Heart right ventricle (tissue), 16 donors: Measurements from ENCODE around the gene NPY. TPM values are rescaled to one million over a fixed set of nuclear protein-coding genes. Genes with fewer than 3 reads are reported as not detected.

ENCODE experiments used
- ATAC-seq, 8 donors: fragments of 200-7000 bp; cut with Tn5 transposase; one replicate each; pipeline ENCODE4 v1.9.1; 2020; ENCODE audit warnings: mild to moderate bottlenecking in 8 of 8, moderate library complexity in 8 of 8, moderate number of reproducible peaks in 1 of 8
- DNase-seq, 2 donors: peaks; one replicate each; pipeline ENCODE4 v3.0.0-alpha.2; 2020
- H3K27ac ChIP-seq, 10 donors: fragments of 200-600 bp; sonication (generic) in 2 of 10; one replicate each; pipeline versions ENCODE4 v1.5.0 to v1.8.0; 2020 to 2022; ENCODE audit warnings: mild to moderate bottlenecking in 3 of 10
- H3K27me3 ChIP-seq, 7 donors: fragments of 200-600 bp; one replicate each; pipeline ENCODE4 v1.8.0; 2021 to 2022; ENCODE audit warnings: mild to moderate bottlenecking in 2 of 7
- H3K36me3 ChIP-seq, 9 donors: fragments of 200-600 bp; sonication (generic) in 1 of 9; one replicate each; pipeline versions ENCODE4 v1.5.0 to v1.8.0; 2020 to 2022; ENCODE audit warnings: mild to moderate bottlenecking in 2 of 9
- H3K4me1 ChIP-seq, 9 donors: fragments of 200-600 bp; sonication (generic) in 1 of 9; one replicate each; pipeline versions ENCODE4 v1.5.0 to v1.8.0; 2020 to 2022; ENCODE audit warnings: mild to moderate bottlenecking in 4 of 9
- H3K4me3 ChIP-seq, 10 donors: fragments of 200-600 bp; sonication (generic) in 2 of 10; one replicate each; pipeline versions ENCODE4 v1.5.0 to v1.8.0; 2020 to 2022; ENCODE audit warnings: mild to moderate bottlenecking in 7 of 10, moderate library complexity in 2 of 10
- H3K9me3 ChIP-seq, 11 donors: fragments of 200-600 bp in 10 of 11; sonication (generic) in 2 of 11; one replicate each; pipeline versions ENCODE4 v1.5.0 to v1.8.0; 2013 to 2022; ENCODE audit warnings: mild to moderate bottlenecking in 2 of 11, control low read depth in 1 of 11, moderate library complexity in 1 of 11
- WGBS, 2 donors: extraction: QIAGEN DNeasy Blood & Tissue Kit; methylation state at CpG; one replicate each; pipeline ENCODE4 v1.1.7; 2013; ENCODE audit warnings: inconsistent platforms in 1 of 2; 5-methylcytosine and 5-hydroxymethylcytosine counted together
- intact Hi-C, 10 donors: fragments of 100-400 bp; cut with DNase I; formaldehyde crosslinking; loops; one replicate each; pipeline versions ENCODE4 v1.11.1 to v1.14.2; 2022
- polyA plus RNA-seq, 2 donors: library from polyadenylated mRNA; stranded (reverse); fragments of 200-250 nt; gene quantifications; one replicate each; pipeline ENCODE4 v1.2.3, GENCODE V29; 2013
- total RNA-seq, 10 donors: library from RNA; stranded (reverse); fragmentation: NEBNext Ultra II Directional in 3 of 10; extraction: Animal tissue kit (Norgen Biotek cat#: 25700) in 3 of 10; gene quantifications; one replicate each; pipeline versions ENCODE4 v1.2.1 to v1.2.4, GENCODE V29; 2021 to 2023
- TF ChIP-seq, protein P1 (sequence below), 9 donors: fragments of 200-600 bp; sonication (generic) in 2 of 9; IDR thresholded peaks; one replicate each; pipeline versions ENCODE4 v1.5.0 to v1.8.0; 2021 to 2022; ENCODE audit warnings: antibody characterized with exemption in 9 of 9, mild to moderate bottlenecking in 5 of 9, moderate library complexity in 1 of 9
- donor health status: Arrhythmogenic right ventricular cardiomyopathy.
- donor health status: ischemic (EF 13 %, LVEDD 7.1; RV severe dilation, severe dysfunction).
- donor health status: healthy with polysubstance abuse.
- donor health status: DM: no; HTN: yes; CAD: no.
- donor health status: DM: no; HTN: no; CAD: no.
- donor health status: ischemic (EF 25% LVEDD 6.9; RV normal size, moderate dysfunction).
- donor health status: ischemic (EF 25% LVEDD 5.7; RV mildly dilated, moderate dysfunction).
- donor health status: healthy.
- donor health status: DM: yes; HTN: yes; CAD: no.
- donor health status: Ischemic cardiomyopathy.
- donor health status: ischemic (EF 35%, LVEDD 5.7; RV mildly dilated, moderate dysfunction).
- donor health status: nonischemic (EF 11% LVEDD 7.7; RV severe dilation, severe dysfunction).
- donor health status: DM: yes; HTN: yes; CAD: no.
- donor health status: PGD.
- donor health status: ischemic (EF 29% LVEDD 5.4; RV normal size, mild dysfunction).
- donor health status: nonischemic (EF 23%, LVEDD 6.1; RV moderate dilation, normal function).

Gene NPY
- total and polyA plus RNA-seq, 12 donors: 0.13 TPM; not detected in 11

DNA sequence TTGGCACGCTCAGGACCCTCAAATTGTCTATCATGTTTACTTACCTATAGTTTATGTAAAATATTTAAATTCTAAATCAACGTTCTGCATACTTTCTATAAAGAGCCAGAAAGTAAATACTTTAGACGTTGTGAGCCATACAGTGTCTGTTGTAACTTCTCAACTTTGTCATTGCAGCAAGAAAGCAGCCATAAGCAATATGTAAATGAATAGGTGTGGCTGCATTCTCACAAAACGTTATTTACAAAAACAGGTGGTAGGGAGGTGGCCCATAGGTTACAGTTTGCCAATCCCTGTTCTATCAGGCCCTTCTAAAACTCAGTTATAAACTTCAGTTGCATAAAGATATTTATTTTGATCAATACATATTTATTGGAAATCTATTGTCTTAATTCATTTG, 12.1 kb upstream of the NPY start:
- no peak for ATAC-seq
- intact Hi-C loops: no loop called here
- 53 to 55% methylated on average over 4 of the region's 4 CpGs for WGBS, 2 donors
- Histone ChIP-seq H3K27me3 (no peaks in the 10 kb centered on the region), H3K27ac (no peak overlapping the region), H3K36me3 (no peaks in the 10 kb centered on the region), H3K4me1 (no peaks in the 10 kb centered on the region), H3K4me3 (no peak overlapping the region), H3K9me3 (peaks cover 0 to 10% (median 0%) of the 10 kb centered on the region in 11 donors)
- TF ChIP-seq, protein P1, sequence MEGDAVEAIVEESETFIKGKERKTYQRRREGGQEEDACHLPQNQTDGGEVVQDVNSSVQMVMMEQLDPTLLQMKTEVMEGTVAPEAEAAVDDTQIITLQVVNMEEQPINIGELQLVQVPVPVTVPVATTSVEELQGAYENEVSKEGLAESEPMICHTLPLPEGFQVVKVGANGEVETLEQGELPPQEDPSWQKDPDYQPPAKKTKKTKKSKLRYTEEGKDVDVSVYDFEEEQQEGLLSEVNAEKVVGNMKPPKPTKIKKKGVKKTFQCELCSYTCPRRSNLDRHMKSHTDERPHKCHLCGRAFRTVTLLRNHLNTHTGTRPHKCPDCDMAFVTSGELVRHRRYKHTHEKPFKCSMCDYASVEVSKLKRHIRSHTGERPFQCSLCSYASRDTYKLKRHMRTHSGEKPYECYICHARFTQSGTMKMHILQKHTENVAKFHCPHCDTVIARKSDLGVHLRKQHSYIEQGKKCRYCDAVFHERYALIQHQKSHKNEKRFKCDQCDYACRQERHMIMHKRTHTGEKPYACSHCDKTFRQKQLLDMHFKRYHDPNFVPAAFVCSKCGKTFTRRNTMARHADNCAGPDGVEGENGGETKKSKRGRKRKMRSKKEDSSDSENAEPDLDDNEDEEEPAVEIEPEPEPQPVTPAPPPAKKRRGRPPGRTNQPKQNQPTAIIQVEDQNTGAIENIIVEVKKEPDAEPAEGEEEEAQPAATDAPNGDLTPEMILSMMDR (IDR thresholded peaks at IDR 0.05): no peak
- DNase-seq: no peak

DNA sequence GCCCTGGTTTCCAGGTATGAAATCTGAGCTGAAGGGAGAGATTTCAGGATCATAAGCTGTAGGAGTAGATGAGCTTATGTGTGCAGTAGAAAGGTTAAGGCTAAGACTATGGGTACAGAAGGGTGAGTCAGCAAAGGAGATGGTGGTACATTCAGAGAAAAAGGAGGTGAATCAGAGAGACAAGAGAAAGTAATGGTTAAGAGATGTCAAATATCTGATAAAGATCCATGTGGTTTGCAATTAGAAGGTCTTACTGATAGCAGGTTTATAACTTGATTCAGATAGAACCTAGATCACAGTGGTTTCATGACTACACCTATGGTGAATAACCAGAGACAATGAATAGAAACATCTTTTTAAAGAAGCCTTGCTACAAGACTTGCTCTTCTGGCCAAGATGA, 4.5 kb upstream of the NPY start:
- Histone ChIP-seq H3K27me3 (peaks cover 8 to 58% (median 44%) of the 10 kb centered on the region in 7 donors), H3K27ac (no peak overlapping the region), H3K36me3 (no peaks in the 10 kb centered on the region), H3K4me3 (no peak overlapping the region), H3K9me3 (peaks cover 0 to 3% (median 0%) of the 10 kb centered on the region in 11 donors), H3K4me1 (peaks cover 0 to 11% (median 6%) of the 10 kb centered on the region in 9 donors)
- intact Hi-C loops: no loop called here
- ATAC-seq (no peak), DNase-seq (no peak)
- TF ChIP-seq, protein P1 (IDR thresholded peaks at IDR 0.05): no peak

DNA sequence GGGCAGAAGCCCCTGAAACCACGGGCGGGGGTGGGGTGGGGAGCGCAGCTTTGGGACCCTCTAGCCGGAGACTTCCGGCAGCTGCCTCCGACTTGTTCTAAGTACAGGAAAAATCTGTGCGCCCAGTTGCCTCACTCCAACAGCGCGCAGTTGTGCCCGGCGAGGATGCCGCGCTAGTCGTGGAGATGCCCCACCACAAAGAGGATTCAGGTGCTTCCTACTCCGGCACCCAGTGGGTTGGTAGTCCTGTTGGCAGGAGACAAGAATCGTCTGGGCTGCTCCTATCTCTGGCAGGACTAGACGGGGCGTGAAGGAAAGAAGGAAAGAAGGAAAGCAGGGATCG, 465 bp upstream of the NPY start:
- Histone ChIP-seq H3K4me3 (peak overlapping the region in 1 of 10 donors; percentile 5), H3K36me3 (no peaks in the 10 kb centered on the region), H3K4me1 (peaks cover 0 to 13% (median 6%) of the 10 kb centered on the region in 9 donors), H3K9me3 (peaks cover 0 to under 1% (median 0%) of the 10 kb centered on the region in 11 donors), H3K27me3 (peaks cover 10 to 95% (median 75%) of the 10 kb centered on the region in 7 donors), H3K27ac (no peak overlapping the region)
- ATAC-seq: no peak
- no peak for DNase-seq
- intact Hi-C loops: no loop called here
- WGBS, 2 donors: 1 to 2% methylated on average over 19 of the region's 19 CpGs
- TF ChIP-seq, protein P1 (IDR thresholded peaks at IDR 0.05): no peak

DNA sequence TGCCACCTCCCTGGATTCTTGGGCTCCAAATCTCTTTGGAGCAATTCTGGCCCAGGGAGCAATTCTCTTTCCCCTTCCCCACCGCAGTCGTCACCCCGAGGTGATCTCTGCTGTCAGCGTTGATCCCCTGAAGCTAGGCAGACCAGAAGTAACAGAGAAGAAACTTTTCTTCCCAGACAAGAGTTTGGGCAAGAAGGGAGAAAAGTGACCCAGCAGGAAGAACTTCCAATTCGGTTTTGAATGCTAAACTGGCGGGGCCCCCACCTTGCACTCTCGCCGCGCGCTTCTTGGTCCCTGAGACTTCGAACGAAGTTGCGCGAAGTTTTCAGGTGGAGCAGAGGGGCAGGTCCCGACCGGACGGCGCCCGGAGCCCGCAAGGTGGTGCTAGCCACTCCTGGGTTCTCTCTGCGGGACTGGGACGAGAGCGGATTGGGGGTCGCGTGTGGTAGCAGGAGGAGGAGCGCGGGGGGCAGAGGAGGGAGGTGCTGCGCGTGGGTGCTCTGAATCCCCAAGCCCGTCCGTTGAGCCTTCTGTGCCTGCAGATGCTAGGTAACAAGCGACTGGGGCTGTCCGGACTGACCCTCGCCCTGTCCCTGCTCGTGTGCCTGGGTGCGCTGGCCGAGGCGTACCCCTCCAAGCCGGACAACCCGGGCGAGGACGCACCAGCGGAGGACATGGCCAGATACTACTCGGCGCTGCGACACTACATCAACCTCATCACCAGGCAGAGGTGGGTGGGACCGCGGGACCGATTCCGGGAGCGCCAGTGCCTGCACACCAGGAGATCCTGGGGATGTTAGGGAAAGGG, 913 bp downstream of the NPY start:
- H3K36me3 ChIP-seq: no peaks in the 10 kb centered on the region
- 1 to 2% methylated on average over 50 to 51 of the region's 51 CpGs for WGBS, 2 donors
- no peaks in the 10 kb centered on the region for H3K9me3 ChIP-seq
- no peak for DNase-seq
- TF ChIP-seq, protein P1 (IDR thresholded peaks at IDR 0.05): no peak
- peaks cover 0 to 13% (median 6%) of the 10 kb centered on the region in 9 donors for H3K4me1 ChIP-seq
- no peak for ATAC-seq
- H3K27me3 ChIP-seq: peaks cover 10 to 90% (median 74%) of the 10 kb centered on the region in 7 donors
- no peak overlapping the region for H3K27ac ChIP-seq
- peak overlapping the region in 1 of 10 donors; percentile 2 for H3K4me3 ChIP-seq
- intact Hi-C loops: no loop called here
